HG03571 (cell line): ENCODE results near the gene INTS6.
"Not testable (repeated sequence)": the region's sequence is repeated elsewhere in the genome, so short reads cannot be mapped to it uniquely, and the experiment has no call there.

Source experiments
- ATAC-seq: cut with Tn5 transposase; IDR thresholded peaks from one replicate; pipeline ENCODE4 v1.9.1; 2021; ENCODE audit not compliant: unreplicated experiment

Gene INTS6

DNA sequence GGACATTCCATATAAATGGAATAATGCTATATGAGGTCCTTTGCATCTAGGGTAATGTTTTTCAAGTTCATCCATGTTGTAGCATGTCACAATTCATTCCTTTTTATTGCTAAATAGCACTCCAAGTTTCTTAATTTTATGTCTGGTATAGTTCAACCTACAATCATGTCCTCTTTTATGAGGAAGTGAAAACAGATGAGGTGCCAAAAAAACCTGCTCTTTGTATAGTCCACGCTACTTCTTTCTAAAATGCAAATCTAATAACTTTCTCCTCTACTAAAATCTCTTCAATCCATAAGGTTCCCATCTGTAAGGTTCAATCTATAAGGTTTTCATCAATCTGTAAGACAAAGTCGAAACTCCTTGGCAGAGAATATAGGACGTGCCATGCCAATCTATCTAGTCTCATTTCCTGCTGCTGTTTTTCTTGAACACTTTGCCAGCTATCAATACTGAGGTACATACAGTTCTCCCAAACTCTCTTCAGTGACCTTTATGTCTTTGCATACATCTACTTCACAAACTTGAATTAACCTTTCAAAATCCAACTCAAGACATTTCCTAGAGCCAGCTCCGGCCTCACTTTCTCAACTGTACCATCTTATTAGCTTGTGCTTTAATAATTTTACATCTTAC is 33.7 kb downstream of the INTS6 start:
- ATAC-seq, result peak; percentile 66

DNA sequence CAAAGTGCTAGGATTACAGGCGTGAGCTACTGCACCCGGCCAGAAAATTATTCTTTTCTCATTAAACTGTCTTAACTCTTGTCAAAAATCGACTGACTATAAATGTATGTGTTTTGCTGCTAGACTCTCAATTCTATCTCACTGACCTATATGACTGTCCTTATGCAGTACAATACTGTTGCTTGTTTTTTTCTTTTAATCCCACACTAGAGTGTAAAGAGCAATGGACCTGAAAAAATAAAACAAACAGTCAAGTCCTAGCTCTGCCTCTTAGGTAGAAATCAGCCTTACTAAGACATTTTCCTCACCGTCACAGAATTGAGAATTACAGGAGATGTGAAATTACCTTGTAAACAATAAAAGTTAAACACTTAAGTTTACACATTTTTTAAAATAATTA is 35.1 kb downstream of the INTS6 start:
- ATAC-seq, result no peak

DNA sequence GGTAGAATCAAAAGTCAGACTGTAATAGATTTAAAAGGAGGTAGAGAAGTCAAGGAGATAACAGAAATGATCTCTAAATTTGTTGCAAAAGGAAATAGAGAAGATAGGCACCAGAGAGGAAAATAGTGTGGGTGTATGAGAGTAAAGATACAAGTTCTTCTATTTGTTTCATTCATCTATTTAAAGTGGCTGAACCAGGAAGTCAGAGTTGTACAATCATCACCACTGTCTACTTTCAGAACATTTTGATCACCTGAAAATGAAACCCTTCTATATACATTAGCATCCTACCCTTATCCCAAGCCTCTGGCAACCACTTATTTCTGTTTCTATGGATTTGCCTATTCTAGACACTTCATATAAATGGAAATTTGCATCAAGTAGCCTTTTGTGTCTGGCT is 36.7 kb downstream of the INTS6 start:
- ATAC-seq, result no peak

DNA sequence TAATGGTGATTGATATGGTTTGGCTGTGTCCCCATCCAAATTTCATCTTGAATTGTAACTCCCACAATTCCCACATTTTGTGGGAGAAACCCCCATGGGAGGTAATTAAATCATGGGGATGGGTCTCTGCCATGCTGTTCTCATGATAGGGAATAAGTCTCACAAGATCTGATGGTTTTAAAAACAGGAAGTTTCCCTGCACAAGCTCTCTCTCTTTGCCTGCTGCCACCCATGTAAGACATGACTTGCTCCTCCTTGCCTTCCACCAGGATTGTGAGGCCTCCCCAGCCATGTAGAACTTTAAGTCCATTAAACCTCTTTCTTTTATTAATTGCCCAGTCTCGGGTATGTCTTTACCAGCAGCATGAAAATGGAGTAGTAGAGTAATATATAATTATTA is 37.5 kb downstream of the INTS6 start:
- not testable (repeated sequence) for ATAC-seq

DNA sequence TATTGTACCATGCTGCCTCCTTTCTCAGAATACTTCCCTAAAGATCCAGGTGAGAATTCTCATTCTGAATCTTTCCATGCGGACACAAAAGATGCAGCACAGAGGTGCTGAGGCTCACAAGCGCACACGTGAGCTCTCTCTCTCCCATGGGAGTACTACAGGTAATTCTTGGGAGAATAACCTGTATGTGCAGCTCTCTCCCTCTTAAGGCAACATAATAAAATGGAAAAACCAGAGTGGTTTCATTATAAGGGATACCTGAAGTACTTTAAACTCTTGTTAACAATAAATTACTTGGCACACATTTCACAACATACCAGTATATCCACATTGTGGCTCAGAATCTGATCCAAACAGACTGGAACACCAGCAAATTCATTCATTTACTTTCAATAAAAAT is 40.4 kb downstream of the INTS6 start:
- no peak for ATAC-seq

DNA sequence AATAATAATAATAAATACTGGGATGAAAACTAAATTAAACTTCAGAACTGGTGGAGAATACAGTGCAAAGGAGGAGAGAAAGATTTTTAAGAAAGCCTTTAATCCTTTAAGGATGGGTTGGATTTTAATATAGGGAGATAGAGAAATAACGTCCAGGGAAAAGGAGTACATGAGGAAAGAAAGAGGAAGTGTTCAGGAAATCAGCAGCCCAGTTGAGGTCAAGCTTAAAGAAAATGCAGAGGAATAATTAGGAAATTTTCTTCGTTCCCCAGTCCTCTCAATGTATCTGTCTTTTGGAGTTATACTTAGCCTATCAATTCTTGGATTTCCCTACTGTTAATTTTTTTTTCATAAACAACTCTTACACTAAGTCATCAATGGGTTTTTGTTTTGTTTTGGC is 47.7 kb downstream of the INTS6 start:
- no peak for ATAC-seq

DNA sequence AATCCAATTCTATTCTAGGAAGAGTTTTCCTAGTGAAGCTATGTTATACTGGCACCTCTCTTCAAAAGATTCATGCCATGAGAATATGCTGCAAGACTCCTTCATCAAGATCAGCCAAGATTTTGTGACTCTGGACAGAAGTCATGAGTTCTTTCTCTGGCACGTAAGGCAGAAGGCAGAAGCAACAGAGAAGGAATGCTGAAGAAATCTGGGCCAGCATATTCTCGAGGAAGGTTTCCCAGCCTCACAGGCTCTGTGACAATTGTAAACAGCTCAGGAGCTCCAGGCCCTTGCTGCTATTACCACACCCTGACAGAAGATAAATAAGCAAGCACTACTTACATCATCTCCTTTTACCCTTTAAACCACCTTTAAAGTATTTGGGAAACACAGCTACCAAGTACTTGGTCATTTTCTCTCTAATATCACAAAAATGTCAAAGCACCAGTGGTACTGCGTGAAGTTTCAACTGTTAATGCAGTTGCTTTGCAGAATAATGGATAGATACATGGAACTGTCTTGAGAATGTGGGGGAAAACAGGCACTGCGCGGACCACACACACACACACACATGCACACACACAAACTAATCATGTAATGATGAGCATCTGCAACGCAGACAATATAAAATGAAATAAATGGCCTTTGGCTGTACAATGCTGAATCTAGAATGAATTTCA is 55.4 kb downstream of the INTS6 start:
- no peak for ATAC-seq

DNA sequence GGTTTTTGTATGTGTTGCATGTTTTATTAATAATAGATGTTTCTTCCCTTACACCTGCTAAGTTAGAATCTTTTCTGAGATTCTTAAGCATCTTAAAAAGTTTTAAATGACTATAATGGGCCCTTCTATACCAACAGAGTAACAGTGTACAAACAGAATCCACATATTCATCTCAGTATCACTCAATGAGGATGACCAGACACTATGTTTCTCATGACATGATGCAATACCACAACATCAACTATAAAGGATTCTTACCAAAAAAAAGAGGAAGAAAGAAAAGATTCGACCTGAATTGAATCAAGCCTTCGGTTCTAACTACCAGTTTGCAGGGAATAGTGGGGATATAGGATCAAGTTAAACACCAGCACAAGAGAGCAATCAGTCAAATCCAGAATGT is 56.5 kb downstream of the INTS6 start:
- ATAC-seq, result peak; percentile 60

DNA sequence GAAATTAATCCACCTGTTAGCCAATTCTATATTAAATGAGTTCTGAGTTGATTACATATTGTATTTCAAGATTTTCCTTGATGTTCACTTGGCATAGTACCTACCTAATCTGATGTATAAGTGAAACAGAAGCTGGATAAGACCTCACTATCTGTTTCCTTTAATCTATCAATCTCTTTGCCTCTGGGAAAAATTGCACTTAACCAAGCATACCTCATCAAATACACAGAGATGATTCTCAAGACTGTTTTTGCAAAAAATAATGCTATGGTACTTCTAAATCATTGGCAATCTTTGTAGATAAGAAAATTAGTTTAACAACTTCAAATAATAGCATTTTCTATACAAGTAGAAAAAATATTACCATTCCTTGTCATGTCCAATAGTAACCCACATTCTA is 58.1 kb downstream of the INTS6 start:
- no peak for ATAC-seq

DNA sequence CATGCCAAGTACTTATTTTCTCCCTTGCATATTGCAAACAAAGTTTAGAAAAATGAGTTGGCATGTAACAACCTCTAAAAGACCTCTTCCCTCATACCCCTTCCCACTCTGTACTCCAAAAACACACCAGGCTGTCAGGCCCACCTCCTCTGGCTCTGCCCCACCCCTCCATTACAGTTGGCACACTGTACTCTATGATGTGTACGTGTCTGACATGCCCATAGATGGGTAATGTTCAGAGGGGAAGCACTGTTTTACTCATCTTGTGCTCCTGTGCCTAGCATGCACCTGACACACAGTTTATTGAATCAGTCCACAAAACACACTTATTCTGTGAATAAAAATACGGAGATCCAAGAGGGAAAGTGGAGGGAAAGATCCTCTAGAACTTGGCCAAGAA is 67.7 kb downstream of the INTS6 start:
- no peak for ATAC-seq

DNA sequence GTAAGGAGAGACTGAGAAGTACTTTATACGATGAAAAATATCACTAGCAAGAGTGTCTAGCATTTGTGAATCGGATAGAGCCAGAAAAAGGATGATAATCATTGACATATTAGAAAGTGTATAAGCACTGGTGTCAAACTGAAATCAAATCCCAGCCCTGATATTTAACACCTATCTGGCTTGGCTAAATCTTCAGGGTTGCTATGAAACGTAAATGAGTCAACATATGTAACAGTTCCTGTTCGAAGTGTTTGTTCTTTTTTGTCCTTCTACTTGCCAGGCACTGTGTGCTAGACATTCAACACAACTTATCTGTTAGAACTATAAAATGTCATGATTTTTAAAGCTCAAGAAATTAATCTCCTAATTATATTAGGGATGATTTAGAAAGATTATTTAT is 72.6 kb downstream of the INTS6 start:
- no peak for ATAC-seq

DNA sequence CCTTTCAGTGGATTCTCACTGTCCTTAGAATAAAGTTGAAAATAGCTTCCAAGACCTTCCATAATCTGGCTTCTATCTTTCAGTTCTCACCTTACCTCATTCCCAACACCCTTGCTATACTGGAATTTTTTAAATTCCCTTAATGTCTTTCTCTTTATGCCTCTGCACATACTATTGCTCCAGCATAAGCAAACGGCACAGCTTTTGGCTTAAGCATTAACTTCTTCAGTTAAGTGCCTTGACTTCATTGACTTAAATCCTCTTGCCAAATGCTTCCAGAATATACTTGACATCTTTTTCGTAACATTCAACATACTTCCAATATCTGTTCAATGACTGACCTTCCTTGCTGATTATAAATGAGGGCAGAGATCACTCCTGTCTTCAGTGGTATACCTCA is 79.4 kb downstream of the INTS6 start:
- no peak for ATAC-seq

DNA sequence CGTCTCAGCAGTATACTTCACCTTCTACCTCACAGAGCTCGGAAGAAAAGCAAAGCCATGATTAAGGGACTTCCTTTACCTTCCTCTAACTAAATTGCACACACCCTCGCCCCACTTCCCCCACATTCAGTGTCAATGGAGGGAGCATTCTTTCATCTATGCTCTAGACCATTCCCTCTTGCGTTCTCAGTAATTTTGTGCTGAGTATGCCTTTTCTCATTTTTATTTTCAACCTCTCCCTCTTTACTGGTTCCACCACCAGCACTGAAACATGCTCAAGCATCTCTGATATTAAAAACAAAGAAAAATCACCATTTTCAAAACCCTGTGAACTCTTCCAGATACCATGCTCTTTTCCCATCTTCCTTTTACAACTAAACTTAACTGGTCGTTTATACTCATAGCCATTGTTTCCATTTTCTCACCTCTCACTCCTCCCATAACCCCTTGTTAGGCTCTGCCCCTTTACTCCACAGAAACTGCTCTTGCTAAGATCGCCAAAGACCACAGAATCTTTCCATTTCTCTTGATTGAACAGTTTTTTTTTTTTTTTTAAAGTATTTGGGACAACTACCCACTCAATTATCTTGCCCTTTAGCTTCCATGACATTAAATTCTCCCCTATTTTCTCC is 81.0 kb downstream of the INTS6 start:
- ATAC-seq, result no peak

DNA sequence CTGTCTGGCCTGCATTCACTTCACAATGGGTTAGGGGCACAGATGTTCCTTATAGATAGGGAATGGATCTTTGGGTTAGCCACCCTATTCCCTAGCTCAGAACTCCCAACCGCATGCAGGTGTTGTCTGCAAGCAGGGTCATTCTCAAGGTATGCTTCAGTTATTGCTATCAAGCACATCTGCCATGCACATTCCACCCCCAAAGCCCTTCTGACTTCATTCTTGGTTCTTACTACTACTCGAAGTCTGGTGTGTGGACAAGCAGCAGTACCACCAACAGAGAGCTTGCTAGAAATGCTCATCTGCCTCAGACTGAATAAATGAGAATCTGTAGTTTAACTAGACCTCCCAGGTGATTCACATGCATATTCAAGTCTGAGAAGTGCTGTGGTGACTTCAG is 82.0 kb downstream of the INTS6 start:
- ATAC-seq, result no peak

DNA sequence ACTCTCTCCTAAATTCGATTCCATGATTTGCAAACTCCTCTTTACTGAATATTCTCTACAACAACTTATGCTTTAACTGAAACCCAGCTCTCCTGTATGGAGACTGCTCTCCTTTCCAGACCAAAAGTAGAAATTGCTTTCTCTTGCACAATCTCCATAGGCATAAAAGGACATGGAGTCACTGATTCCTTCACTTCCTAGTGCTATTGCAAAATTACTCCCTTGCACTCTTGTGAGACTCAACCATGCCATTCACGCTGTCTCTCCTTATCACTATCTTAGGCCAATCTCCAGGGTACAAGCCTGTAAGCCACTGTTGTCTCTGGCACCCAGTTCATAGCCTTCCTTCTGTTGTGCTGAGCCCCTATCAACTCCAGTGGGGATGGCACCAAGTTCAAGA is 82.7 kb downstream of the INTS6 start:
- ATAC-seq, result no peak

DNA sequence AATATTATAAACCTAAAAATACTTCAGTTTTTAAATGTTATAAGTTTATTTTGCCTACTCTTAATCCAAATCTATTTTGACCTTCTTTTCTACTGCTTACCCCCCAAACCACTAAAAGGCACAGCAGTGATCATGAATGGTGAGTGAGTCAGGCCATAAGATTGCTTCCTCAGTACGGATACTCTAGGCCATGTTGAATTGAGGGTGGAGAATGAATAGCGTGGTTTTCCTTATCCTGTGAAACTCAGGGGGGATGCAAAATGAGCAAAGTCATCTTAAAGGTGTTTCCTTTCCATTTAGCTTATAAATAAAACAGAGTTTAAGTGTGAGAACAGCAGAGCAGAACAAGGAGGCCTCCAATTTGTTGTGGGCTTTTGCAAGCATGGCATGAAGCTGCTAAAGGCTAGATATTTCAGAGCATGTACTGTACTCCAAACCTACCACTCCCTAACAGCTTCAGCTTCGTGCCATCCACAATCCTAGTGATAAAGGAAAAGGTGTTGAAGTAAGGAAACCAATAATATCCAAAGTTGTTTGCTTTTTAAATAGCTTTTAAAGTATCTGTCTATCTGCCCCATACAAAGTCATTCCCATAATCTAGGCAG is 88.3 kb downstream of the INTS6 start:
- ATAC-seq, result no peak

DNA sequence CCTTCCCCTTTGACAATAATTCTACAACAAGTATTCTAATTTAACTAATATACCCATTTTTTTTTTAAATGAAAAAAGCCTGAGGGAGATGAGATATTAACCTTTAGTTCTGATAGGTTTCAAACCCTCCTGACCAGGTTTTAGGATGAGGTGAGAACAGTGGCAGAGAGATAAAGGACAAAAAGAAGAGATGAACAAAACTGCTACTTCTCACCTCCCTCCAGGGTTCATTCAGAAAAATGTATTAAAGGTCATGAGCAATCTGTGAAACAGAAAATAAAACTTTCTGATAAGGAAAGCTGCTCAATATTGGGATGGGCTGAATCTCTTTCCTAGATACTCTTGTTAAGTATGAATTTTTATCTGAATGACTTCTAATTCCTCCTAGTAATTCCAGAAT is 89.2 kb downstream of the INTS6 start:
- no peak for ATAC-seq

DNA sequence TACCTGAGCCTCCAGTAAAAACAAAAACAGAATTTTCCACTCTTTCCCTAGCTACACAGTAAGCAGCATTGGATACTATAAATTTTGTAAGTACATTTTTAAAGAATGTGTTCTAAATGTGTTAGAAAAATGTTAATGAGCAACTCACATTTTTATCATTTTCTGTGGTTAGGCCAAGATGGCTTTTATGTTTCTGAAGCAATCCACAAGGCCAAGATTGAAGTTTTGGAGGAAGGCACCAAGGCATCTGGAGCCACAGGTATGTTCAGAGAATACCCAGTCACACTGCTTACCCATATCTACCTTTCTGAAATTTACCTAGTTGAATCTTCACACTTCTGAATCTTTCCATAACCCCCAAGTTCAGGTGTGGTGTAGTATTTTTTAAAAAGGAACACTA is 91.7 kb downstream of the INTS6 start:
- no peak for ATAC-seq

DNA sequence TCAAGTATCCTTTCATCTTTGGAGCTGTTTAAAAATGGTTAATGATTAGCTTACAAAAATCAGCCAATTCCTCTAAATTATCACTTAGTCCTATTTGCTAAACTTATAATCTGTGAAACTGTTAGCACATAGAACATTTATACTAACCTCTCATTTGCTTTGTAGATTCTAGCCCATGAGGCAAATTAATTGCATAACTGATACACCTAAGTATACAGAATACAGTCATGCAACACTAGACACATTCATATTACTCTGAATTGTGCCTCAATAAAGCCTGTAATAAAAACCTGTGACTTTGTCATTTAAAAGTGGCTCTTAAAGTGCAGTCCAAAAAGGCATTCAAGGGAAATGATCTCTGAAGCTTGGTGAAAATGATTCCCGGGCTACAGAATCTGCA is 92.3 kb downstream of the INTS6 start:
- ATAC-seq, result no peak

DNA sequence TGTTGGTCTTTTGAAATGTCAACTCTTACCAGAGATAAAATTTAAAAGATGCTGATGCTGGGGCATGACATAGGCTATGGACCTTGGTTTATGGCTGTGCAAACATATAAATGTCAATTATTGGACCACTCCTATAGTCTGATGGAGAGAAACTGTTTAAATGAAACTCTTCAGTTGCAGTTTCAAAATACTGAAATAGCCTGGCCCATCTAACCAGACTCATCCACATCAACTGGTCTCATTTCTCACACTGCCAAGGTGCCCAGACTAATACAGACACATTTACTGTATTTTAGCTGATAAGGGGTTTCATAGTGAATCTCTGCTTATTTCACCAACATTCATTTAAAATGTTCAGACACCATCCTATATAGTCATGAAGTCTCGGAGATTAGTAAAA is 93.5 kb downstream of the INTS6 start:
- ATAC-seq, result no peak

DNA sequence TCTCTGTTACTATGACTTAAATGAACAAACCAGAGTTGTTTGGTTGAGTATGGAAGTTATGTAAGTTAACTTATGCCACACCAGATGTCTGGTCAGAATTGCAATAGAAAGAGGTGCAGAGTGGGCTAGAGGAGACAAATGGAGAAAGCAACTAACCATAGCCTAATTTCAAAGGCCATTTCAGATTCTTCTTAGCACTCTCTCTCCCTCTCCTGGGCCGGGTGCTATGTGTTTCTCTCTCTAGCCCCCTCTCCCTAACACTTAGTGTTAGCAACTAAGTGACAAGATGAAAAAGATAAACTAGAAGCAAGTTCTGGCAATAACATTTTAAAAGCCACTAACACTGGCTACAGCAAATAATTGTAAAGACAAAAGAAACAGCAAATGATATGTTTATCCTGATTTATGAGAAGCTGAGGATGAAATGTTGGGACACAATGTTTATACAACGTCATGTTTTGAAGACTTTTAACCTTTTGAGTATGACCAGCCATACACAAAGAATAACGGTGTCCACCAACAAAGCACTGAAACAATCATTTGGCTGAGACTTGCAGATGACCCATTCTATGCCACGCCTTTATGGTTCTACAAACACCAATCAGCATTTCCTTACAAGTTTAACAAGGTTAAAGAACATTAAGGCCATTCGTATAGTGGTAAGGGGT is 94.8 kb downstream of the INTS6 start:
- ATAC-seq, result no peak

DNA sequence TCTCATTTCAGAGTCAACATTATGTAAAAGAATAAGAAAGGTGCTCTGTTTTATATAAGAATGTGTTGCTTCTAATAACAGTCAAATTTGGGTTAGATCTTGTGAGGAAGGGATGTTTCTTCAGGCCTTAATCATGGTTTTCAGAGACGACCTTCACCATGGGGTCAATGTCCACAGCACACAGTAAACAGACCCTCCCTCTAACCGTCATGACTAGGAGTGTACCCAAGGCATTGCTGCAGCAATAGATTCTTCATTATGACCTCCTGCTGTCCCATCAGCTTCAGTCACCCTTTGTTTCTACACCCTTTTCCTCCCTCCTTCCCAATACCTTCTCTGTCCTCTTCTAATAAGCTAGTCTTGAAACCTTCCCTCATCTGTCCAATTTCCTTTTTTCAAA is 97.6 kb downstream of the INTS6 start:
- ATAC-seq, result no peak
